K562 (cell line): ENCODE measurements around the gene ANAPC16. TPM values are rescaled to one million over a fixed set of nuclear protein-coding genes. Genes with fewer than 3 reads are reported as not detected.

Source experiments
- ATAC-seq: fragments of 200-7000 bp; cut with Tn5 transposase; 3 replicates; pipeline ENCODE4 v1.9.1; 2020; ENCODE audit warnings: moderate library complexity
- Bru-seq: library from RNA; stranded (reverse); fragments of 400-500 nt; gene quantifications from one replicate; lab custom pipeline; 2021; lab: Mats Ljungman, UMichigan
- BruChase-seq, 2 experiments: library from RNA; stranded (reverse); fragments of 400-500 nt; gene quantifications; one replicate each; lab custom pipeline; 2021; lab: Mats Ljungman, UMichigan
- BruUV-seq: library from RNA; stranded (reverse); fragments of 400-500 nt; replicated peaks from 2 replicates; lab custom pipeline; 2021; lab: Mats Ljungman, UMichigan
- CTCF ChIA-PET: fragments of 300-600 bp; formaldehyde crosslinking; extraction: SDS; loops from one replicate; lab custom pipeline; 2021; ENCODE audit warnings: low intra/inter-chr PET ratio; lab: Yijun Ruan, JAX
- POLR2A ChIA-PET: fragments of 300-600, 350-650 bp; sonication (Branson Sonifier 250); formaldehyde crosslinking; extraction: SDS; loops from one replicate; lab custom pipeline; 2021; ENCODE audit warnings: antibody characterized with exemption, inconsistent platforms; lab: Yijun Ruan, JAX
- DNase-seq, 4 experiments: peaks; one replicate each; pipeline versions ENCODE4 v3.0.0 to v3.0.0-alpha.2; 2011 to 2018; ENCODE audit warnings: low spot score in 3 of 4, mixed read lengths in 3 of 4; ENCODE audit errors: extremely low read depth in 1 of 4
- FAIRE-seq: peaks from 2 replicates; lab custom pipeline; 2011; peaks lifted over from hg19 to GRCh38; lab: Jason Lieb, UNC
- H2AFZ ChIP-seq: 2 replicates; pipeline ENCODE4 v1.6.0; 2011; ENCODE audit warnings: low read depth, low read length, control low read depth, inconsistent platforms
- H3K27ac ChIP-seq: fragments of 200-600 bp; 3 replicates; pipeline ENCODE4 v1.8.0; 2011; ENCODE audit warnings: low read depth, mild to moderate bottlenecking, control low read depth, inconsistent platforms, low read length, moderate library complexity, mixed read lengths; ENCODE audit errors: extremely low read depth
- H3K27me3 ChIP-seq, 2 experiments: fragments of 300-600 bp in 1 of 2; 2 replicates in 1 of 2; 3 replicates in 1 of 2; pipeline versions ENCODE4 v1.6.0 to v1.8.0; 2011; ENCODE audit warnings: inconsistent platforms in 2 of 2, low read length in 2 of 2, mild to moderate bottlenecking in 1 of 2, mixed read lengths in 1 of 2, moderate library complexity in 1 of 2; ENCODE audit not compliant: control insufficient read depth in 2 of 2, insufficient read depth in 2 of 2
- H3K36me3 ChIP-seq: fragments of 300-600 bp; 3 replicates; pipeline ENCODE4 v1.8.0; 2011; ENCODE audit warnings: mild to moderate bottlenecking, low read length, inconsistent platforms; ENCODE audit not compliant: control insufficient read depth, insufficient read depth
- H3K4me1 ChIP-seq, 2 experiments: fragments of 200-600 bp in 1 of 2; replicated peaks in 1 of 2; 2 replicates in 1 of 2; 3 replicates in 1 of 2; pipeline versions ENCODE4 v1.5.1 to v1.8.0; 2011; ENCODE audit warnings: inconsistent platforms in 2 of 2, low read length in 2 of 2, mild to moderate bottlenecking in 1 of 2, mixed read lengths in 1 of 2, moderate library complexity in 1 of 2; ENCODE audit not compliant: control insufficient read depth in 2 of 2, insufficient read depth in 2 of 2
- H3K4me2 ChIP-seq: 2 replicates; pipeline ENCODE4 v1.6.1; 2011; ENCODE audit warnings: low read length, control low read depth, inconsistent platforms, mixed read lengths; ENCODE audit not compliant: insufficient read depth
- H3K4me3 ChIP-seq: fragments of 200-600 bp; sonication (generic), shearing (Covaris generic); 2 replicates; pipeline ENCODE4 v1.5.1; 2016; ENCODE audit warnings: control low read depth, inconsistent platforms
- H3K79me2 ChIP-seq: fragments of 200-600 bp; 3 replicates; pipeline ENCODE4 v1.8.0; 2011; ENCODE audit warnings: low read length, inconsistent platforms; ENCODE audit not compliant: control insufficient read depth, insufficient read depth
- H3K9ac ChIP-seq, 2 experiments: 2 replicates each; pipeline versions ENCODE4 v1.6.0 to v1.6.1; 2011; ENCODE audit warnings: low read depth in 2 of 2, low read length in 2 of 2, control low read depth in 1 of 2, inconsistent platforms in 1 of 2, mild to moderate bottlenecking in 1 of 2, mixed read lengths in 1 of 2; ENCODE audit not compliant: insufficient read depth in 1 of 2
- H3K9me1 ChIP-seq: one replicate; pipeline ENCODE4 v1.6.0; 2011; ENCODE audit warnings: inconsistent platforms, mild to moderate bottlenecking, low read length, moderate library complexity; ENCODE audit not compliant: control insufficient read depth, insufficient read depth
- H3K9me3 ChIP-seq: replicated peaks from 2 replicates; pipeline ENCODE4 v1.5.1; 2011; ENCODE audit warnings: low read depth, low read length, inconsistent platforms; ENCODE audit not compliant: control insufficient read depth, insufficient read depth
- H4K20me1 ChIP-seq: replicated peaks from 2 replicates; pipeline ENCODE4 v1.6.1; 2011; ENCODE audit warnings: low read length, inconsistent platforms, mixed read lengths; ENCODE audit not compliant: control insufficient read depth, insufficient read depth
- CEBPB ChIP-seq: fragments of 450-650 bp; IDR thresholded peaks from 2 replicates; pipeline ENCODE4 v1.6.1; 2016; ENCODE audit warnings: missing genetic modification characterization, missing compliant biosample characterization
- ESRRA ChIP-seq: fragments of 450-650 bp; IDR thresholded peaks from 2 replicates; pipeline ENCODE4 v1.6.1; 2014; ENCODE audit warnings: low read depth, mild to moderate bottlenecking, moderate library complexity, borderline replicate concordance
- HBP1 ChIP-seq: fragments of 450-650 bp; formaldehyde crosslinking; IDR thresholded peaks from 2 replicates; pipeline ENCODE4 v1.4.0; 2022; ENCODE audit warnings: missing genetic modification characterization
- HOXB6 ChIP-seq: fragments of 250-450 bp; sonication (Bioruptor Pico); IDR thresholded peaks from 2 replicates; pipeline ENCODE4 v1.5.1; 2022; ENCODE audit warnings: mild to moderate bottlenecking, borderline replicate concordance
- KAT7 ChIP-seq: sonication (generic); formaldehyde crosslinking; IDR thresholded peaks from 2 replicates; pipeline ENCODE4 v1.8.0; 2022; ENCODE audit warnings: missing genetic modification reagents, mild to moderate bottlenecking, borderline replicate concordance
- MEIS2 ChIP-seq: fragments of 450-650 bp; IDR thresholded peaks from 2 replicates; pipeline ENCODE4 v1.6.1; 2014; ENCODE audit warnings: mild to moderate bottlenecking; ENCODE audit not compliant: partially characterized antibody
- OTX1 ChIP-seq: fragments of 450-650 bp; formaldehyde crosslinking; IDR thresholded peaks from 2 replicates; pipeline ENCODE4 v1.4.0; 2022; ENCODE audit warnings: mild to moderate bottlenecking
- RBFOX2 ChIP-seq: fragments of 200-400 bp; formaldehyde crosslinking; IDR thresholded peaks from 2 replicates; pipeline ENCODE4 v1.6.1; 2017; ENCODE audit warnings: low read depth, mild to moderate bottlenecking, low read length, moderate library complexity
- SREBF1 ChIP-seq: fragments of 150-350 bp; IDR thresholded peaks from 2 replicates; pipeline ENCODE4 v1.6.1; 2014; ENCODE audit warnings: antibody characterized with exemption, low read depth, low read length, borderline replicate concordance
- SRSF7 ChIP-seq: fragments of 200-400 bp; formaldehyde crosslinking; optimal IDR thresholded peaks from 2 replicates; pipeline ENCODE3; 2017; ENCODE audit warnings: mild to moderate bottlenecking, low read depth, low read length
- ZBTB7A ChIP-seq: IDR thresholded peaks from 2 replicates; pipeline ENCODE4 v1.6.1; 2011; ENCODE audit warnings: low read depth, mild to moderate bottlenecking, low read length, moderate library complexity, borderline replicate concordance; ENCODE audit not compliant: control insufficient read depth
- ZKSCAN1 ChIP-seq: fragments of 150-350 bp; IDR thresholded peaks from 2 replicates; pipeline ENCODE4 v1.6.1; 2016; ENCODE audit warnings: low read depth, low read length
- WGBS: fragments of 100-300 bp; shearing (Covaris generic); methylation state at CpG from one replicate; pipeline ENCODE4 v1.1.6; 2016; ENCODE audit warnings: low coverage, mixed read lengths; ENCODE audit not compliant: insufficient coverage; ENCODE audit errors: missing lambda C conversion rate; 5-methylcytosine and 5-hydroxymethylcytosine counted together
- in situ Hi-C: fragments of 300-500 bp; cut with MboI; formaldehyde crosslinking; loops from 4 replicates; pipeline ENCODE4 v1.15.0; 2018; ENCODE audit warnings: inconsistent platforms, mixed read lengths
- intact Hi-C: fragments of 100-400 bp; cut with micrococcal nuclease; formaldehyde crosslinking; loops from 2 replicates; pipeline ENCODE4 v1.14.2; 2022
- long read RNA-seq, 3 experiments: library from polyadenylated mRNA in 2 of 3; library from RNA in 1 of 3; unstranded in 2 of 3; stranded (forward) in 1 of 3; transcript quantifications; one replicate each; pipeline ENCODE4 v2.0.0, GENCODE V29; 2019 to 2022
- polyA minus RNA-seq, 3 experiments: library from RNA; depleted of rRNA, polyadenylated mRNA; stranded (reverse); fragments of >200 nt; gene quantifications; 2 replicates each; pipeline ENCODE4 v1.2.3, GENCODE V29; 2011
- polyA plus RNA-seq, 8 experiments: library from polyadenylated mRNA; depleted of rRNA in 4 of 8; stranded (reverse) in 5 of 8; unstranded in 3 of 8; fragments of >200 nt; fragmentation: Nextera tagmentation in 2 of 8; fragmentation: Illumina TruSeq in 1 of 8; extraction: Ambion mirVana in 2 of 8; extraction: Trizol in 1 of 8; gene quantifications; 2 replicates each; pipeline versions ENCODE4 v1.2.1 to v1.2.3, GENCODE V29; 2011 to 2014; ENCODE audit warnings: inconsistent platforms in 1 of 8, missing spikeins in 1 of 8
- total RNA-seq, 7 experiments: library from RNA; depleted of rRNA in 6 of 7; stranded (reverse); fragments of >200 nt in 6 of 7; fragmentation: Illumina TruSeq in 2 of 7; extraction: Trizol in 2 of 7; gene quantifications; 2 replicates each; pipeline versions ENCODE4 v1.2.1 to v1.2.3, GENCODE V29; 2011 to 2021; ENCODE audit warnings: low replicate concordance in 1 of 7

ANAPC16 gene
- total RNA-seq (2011; cell fraction: chromatin; rRNA removed; ENCODE audit: low replicate concordance), result 13.7 and 30.0 TPM in 2 replicates
- 13.7 and 15.7 TPM in 2 replicates for total RNA-seq (2011; cell fraction: nucleolus; rRNA removed)
- total RNA-seq (2011; cell fraction: nucleoplasm; rRNA removed), result 30.3 and 57.6 TPM in 2 replicates
- 42.6 and 55.8 TPM in 2 replicates for total RNA-seq (2014; rRNA removed)
- total RNA-seq (2014; rRNA removed; fragmentation: Illumina TruSeq; extraction: Trizol), result 108 and 111 TPM in 2 replicates
- 79.7 and 87.7 TPM in 2 replicates for total RNA-seq (2015; rRNA removed; fragmentation: Illumina TruSeq; extraction: Trizol)
- 72.5 and 72.7 TPM in 2 replicates for total RNA-seq (2021)
- polyA plus RNA-seq (2011; rRNA removed), result 162 and 168 TPM in 2 replicates
- polyA plus RNA-seq (2011; cell fraction: cytosol; rRNA removed), result 47.9 and 96.2 TPM in 2 replicates
- polyA plus RNA-seq (2011; cell fraction: nucleus; rRNA removed), result 27.0 and 46.2 TPM in 2 replicates
- 85.3 and 238 TPM in 2 replicates for polyA plus RNA-seq (2012)
- 74.2 and 85.3 TPM in 2 replicates for polyA plus RNA-seq (2014; fragmentation: Illumina TruSeq; extraction: Trizol)
- polyA plus RNA-seq (2014; fragmentation: Nextera tagmentation; extraction: Ambion mirVana), result 100 to 1,000 TPM; 184 to 208 TPM
- polyA plus RNA-seq (2014; rRNA removed), result 112 and 134 TPM in 2 replicates
- 41.3 and 52.4 TPM in 2 replicates for polyA minus RNA-seq (2011; rRNA and poly(A)+ RNA removed)
- 13.9 and 15.1 TPM in 2 replicates for polyA minus RNA-seq (2011; cell fraction: cytosol; rRNA and poly(A)+ RNA removed)
- polyA minus RNA-seq (2011; cell fraction: nucleus; rRNA and poly(A)+ RNA removed), result 3.2 and 10.0 TPM in 2 replicates
- percentile 78 among the genes with signal in this experiment for Bru-seq, nascent RNA
- percentile 86 among the genes with signal in this experiment for BruChase-seq, experiment 1, labeled RNA remaining after a 2-hour chase
- percentile 87 among the genes with signal in this experiment for BruChase-seq, experiment 2, labeled RNA remaining after a 6-hour chase
- long read RNA-seq, experiment 1, transcript ANAPC16-203 (3 exons, 734 nt), result minor isoform, 16 of 323 reads
- long read RNA-seq, experiment 1, transcript ANAPC16-205 (5 exons, 3,567 nt), result minor isoform, 23 of 323 reads
- long read RNA-seq, experiment 1, transcript ANAPC16-201 (4 exons, 3,195 nt), result major isoform, 83 of 323 reads
- long read RNA-seq, experiment 1, partial matches to known transcripts, result 89 of 323 reads
- long read RNA-seq, experiment 1, other reads (novel, unspliced or antisense), result 109 of 323 reads
- long read RNA-seq, experiment 2, transcript ANAPC16-203 (3 exons, 734 nt), result minor isoform, 7 of 123 reads
- long read RNA-seq, experiment 2, transcript ANAPC16-202 (3 exons, 1,828 nt), result minor isoform, 11 of 123 reads
- long read RNA-seq, experiment 2, transcript ANAPC16-205 (5 exons, 3,567 nt), result minor isoform, 13 of 123 reads
- long read RNA-seq, experiment 2, transcript ANAPC16-201 (4 exons, 3,195 nt), result major isoform, 19 of 123 reads
- long read RNA-seq, experiment 2, partial matches to known transcripts, result 19 of 123 reads
- long read RNA-seq, experiment 2, other reads (novel, unspliced or antisense), result 54 of 123 reads
- long read RNA-seq, experiment 3, transcript ANAPC16-201 (4 exons, 3,195 nt), result major isoform, 42 of 115 reads
- long read RNA-seq, experiment 3, partial matches to known transcripts, result 17 of 115 reads
- long read RNA-seq, experiment 3, other reads (novel, unspliced or antisense), result 45 of 115 reads

GRCh38 chr10:72215611-72216549 lies at the start of gene ANAPC16, which contains the start of gene ASCC1:
Gene ANAPC16, plus strand, starts transcription at chr10:72216012. Its CDS starts 7,903 bp downstream, at chr10:72223915.
Gene ASCC1, minus strand, starts transcription at chr10:72216276. Its CDS starts 2,978 bp downstream, at chr10:72213298.
- FAIRE-seq, result peak; percentile 75
- H3K4me1 ChIP-seq, result peaks cover 13 to 19% of the 10 kb centered on the region in 2 experiments; a peak in 4 of 5 replicates
- H3K79me2 ChIP-seq, result peaks cover 59% of the 10 kb centered on the region
- TF ChIP-seq ZKSCAN1 (peak; percentile 56; the same call in 1 of the 2 replicates), SRSF7 (no peak), HBP1 (CRISPR knock-in tag) (0 out of 2 replicates have a peak, but pooled peaks have one; percentile 35), KAT7 (peak; percentile 80; the same call in 1 of the 2 replicates), SREBF1 (0 out of 2 replicates have a peak, but pooled peaks have one; percentile 31), ZBTB7A (no peak), CEBPB (tag) (no peak), MEIS2 (peak; percentile 96), RBFOX2 (peak; percentile 100), OTX1 (CRISPR knock-in tag) (peak; percentile 75), ESRRA (peak; percentile 74), HOXB6 (no peak)

More at GRCh38 chr10:72215611-72216549, at the start of gene ANAPC16, which contains the start of gene ASCC1:
- BruUV-seq, result TSS peak; percentile 75
- CTCF ChIA-PET, result interaction anchor here (0.8 kb wide), 2 partner anchors 122 to 168 kb away, joined by 3 read pairs; no protein-coding TSS in a partner anchor
- Histone ChIP-seq H3K36me3 (peaks cover 21% of the 10 kb centered on the region; the same call in 2 of the 3 replicates), H3K9ac (peak within 1 kb of the TSS; percentile 92 to 97), H3K9me3 (no peaks in the 10 kb centered on the region), H2AFZ (peak within 1 kb of the TSS; percentile 100), H3K9me1 (no peaks in the 10 kb centered on the region), H3K27me3 (no peaks in the 10 kb centered on the region), H4K20me1 (no peaks in the 10 kb centered on the region), H3K4me2 (peak within 1 kb of the TSS; percentile 100), H3K4me3 (peak within 1 kb of the TSS; percentile 65), H3K27ac (peak within 1 kb of the TSS; percentile 99)
- DNase-seq (peak; percentile 93 to 98 (median 97)), ATAC-seq (peak; percentile 90)
- intact Hi-C loops, result loop anchor here (2.0 kb wide), 1 partner anchor 57 kb away; the partner anchor contains the start of gene DDIT4
- WGBS, result under 1% methylated on average over 58 of the region's 64 CpGs
- in situ Hi-C loops, result no loop called here
- POLR2A ChIA-PET, result interaction anchor here (0.6 to 3.0 kb wide), 29 partner anchors 10 to 549 kb away, joined by 3 to 42 read pairs (median 3); partner anchors contain the start of gene DDIT4
